ENCODE measurements around the gene BBS12. TPM values are rescaled to one million over a fixed set of nuclear protein-coding genes. Genes with fewer than 3 reads are reported as not detected.

Gene BBS12
- total and polyA plus RNA-seq, 9 of the 15 experiments (the other 6 are each of a cell fraction or from before 2014, with no cell fraction given) = 2.7 to 6.5 (median 3.3) TPM

DNA sequence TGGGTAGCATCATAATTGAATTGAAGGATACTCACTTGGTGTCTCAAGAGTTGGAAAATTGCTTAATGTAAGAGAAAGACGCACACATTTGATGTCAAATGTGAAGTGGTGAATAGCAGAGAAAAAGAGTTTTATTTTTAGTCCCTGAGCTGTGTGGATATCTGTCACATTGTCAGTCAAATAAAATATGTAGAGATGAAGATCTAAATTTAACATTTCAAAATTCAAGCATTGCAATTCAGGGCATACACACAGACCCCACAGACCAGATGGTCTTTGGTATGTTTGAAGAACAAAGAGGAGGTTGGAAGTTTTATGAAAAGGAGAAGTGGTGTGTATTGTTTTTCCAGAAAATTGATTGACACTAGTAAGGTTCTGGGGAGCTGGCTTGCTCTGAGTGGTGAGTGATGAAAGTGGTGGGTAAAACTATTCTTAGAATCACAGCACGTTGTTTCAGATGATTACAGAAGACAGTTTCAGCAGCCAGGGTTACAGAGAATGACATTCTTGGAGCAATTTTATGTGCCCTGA, 44.9 kb upstream of the BBS12 start (continued):
- no peak for TF ChIP-seq HNRNPLL (IDR thresholded peaks at IDR 0.05; ENCODE audit: low read depth, low read length, poor library complexity, severe bottlenecking)
- no peak for TF ChIP-seq GABPB1 (CRISPR knock-in tag; IDR thresholded peaks at IDR 0.05)
- TF ChIP-seq, protein P1, sequence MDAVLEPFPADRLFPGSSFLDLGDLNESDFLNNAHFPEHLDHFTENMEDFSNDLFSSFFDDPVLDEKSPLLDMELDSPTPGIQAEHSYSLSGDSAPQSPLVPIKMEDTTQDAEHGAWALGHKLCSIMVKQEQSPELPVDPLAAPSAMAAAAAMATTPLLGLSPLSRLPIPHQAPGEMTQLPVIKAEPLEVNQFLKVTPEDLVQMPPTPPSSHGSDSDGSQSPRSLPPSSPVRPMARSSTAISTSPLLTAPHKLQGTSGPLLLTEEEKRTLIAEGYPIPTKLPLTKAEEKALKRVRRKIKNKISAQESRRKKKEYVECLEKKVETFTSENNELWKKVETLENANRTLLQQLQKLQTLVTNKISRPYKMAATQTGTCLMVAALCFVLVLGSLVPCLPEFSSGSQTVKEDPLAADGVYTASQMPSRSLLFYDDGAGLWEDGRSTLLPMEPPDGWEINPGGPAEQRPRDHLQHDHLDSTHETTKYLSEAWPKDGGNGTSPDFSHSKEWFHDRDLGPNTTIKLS (IDR thresholded peaks at IDR 0.05; ENCODE audit: borderline replicate concordance, low read depth) = no peak
- TF ChIP-seq, protein P2, sequence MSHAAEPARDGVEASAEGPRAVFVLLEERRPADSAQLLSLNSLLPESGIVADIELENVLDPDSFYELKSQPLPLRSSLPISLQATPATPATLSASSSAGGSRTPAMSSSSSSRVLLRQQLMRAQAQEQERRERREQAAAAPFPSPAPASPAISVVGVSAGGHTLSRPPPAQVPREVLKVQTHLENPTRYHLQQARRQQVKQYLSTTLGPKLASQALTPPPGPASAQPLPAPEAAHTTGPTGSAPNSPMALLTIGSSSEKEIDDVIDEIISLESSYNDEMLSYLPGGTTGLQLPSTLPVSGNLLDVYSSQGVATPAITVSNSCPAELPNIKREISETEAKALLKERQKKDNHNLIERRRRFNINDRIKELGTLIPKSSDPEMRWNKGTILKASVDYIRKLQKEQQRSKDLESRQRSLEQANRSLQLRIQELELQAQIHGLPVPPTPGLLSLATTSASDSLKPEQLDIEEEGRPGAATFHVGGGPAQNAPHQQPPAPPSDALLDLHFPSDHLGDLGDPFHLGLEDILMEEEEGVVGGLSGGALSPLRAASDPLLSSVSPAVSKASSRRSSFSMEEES (CRISPR knock-in tag; IDR thresholded peaks at IDR 0.05) = no peak
- peak; percentile 90 for TF ChIP-seq CEBPG (CRISPR knock-in tag; IDR thresholded peaks at IDR 0.05)
- peak in 1 of 2 experiments; percentile 94; a peak in 2 of 4 replicates for TF ChIP-seq CEBPG (tag; conservative IDR thresholded peaks at IDR 0.05 in 1 of 2, IDR thresholded peaks at IDR 0.05 in 1 of 2)
- TF ChIP-seq BACH1 (tag; IDR thresholded peaks at IDR 0.05) = peak; percentile 58; the same call in 1 of the 2 replicates
- peak; percentile 47 for TF ChIP-seq TCF3 (CRISPR knock-in tag; IDR thresholded peaks at IDR 0.05)
- TF ChIP-seq, protein P3, sequence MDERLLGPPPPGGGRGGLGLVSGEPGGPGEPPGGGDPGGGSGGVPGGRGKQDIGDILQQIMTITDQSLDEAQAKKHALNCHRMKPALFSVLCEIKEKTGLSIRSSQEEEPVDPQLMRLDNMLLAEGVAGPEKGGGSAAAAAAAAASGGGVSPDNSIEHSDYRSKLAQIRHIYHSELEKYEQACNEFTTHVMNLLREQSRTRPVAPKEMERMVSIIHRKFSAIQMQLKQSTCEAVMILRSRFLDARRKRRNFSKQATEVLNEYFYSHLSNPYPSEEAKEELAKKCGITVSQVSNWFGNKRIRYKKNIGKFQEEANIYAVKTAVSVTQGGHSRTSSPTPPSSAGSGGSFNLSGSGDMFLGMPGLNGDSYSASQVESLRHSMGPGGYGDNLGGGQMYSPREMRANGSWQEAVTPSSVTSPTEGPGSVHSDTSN (CRISPR knock-in tag; IDR thresholded peaks at IDR 0.05; ENCODE audit: low read depth) = peak; percentile 50
- TF ChIP-seq, protein P3 (tag; conservative IDR thresholded peaks at IDR 0.05; ENCODE audit: low read depth) = peak; percentile 62
- TF ChIP-seq GATA2 (CRISPR knock-in tag; IDR thresholded peaks at IDR 0.05) = no peak
- 0 out of 2 replicates have a peak, but pooled peaks have one; percentile 17 for TF ChIP-seq SMAD4 (CRISPR knock-in tag; conservative IDR thresholded peaks at IDR 0.05)
- no peak for TF ChIP-seq NR2C1 (IDR thresholded peaks at IDR 0.05)
- TF ChIP-seq NR2C1 (tag; IDR thresholded peaks at IDR 0.05) = 0 out of 2 replicates have a peak, but pooled peaks have one; percentile 27
- TF ChIP-seq U2AF2 (optimal IDR thresholded peaks at IDR 0.05; ENCODE audit: low read depth, low read length) = no peak
- TF ChIP-seq RAD21 (CRISPR knock-in tag; conservative IDR thresholded peaks at IDR 0.05 in 1 of 2, IDR thresholded peaks at IDR 0.05 in 1 of 2) = peak in 1 of 2 experiments; percentile 12; a peak in 1 of 4 replicates
- TF ChIP-seq SRF (CRISPR knock-in tag; IDR thresholded peaks at IDR 0.05) = no peak
- TF ChIP-seq MEIS2 (IDR thresholded peaks at IDR 0.05; ENCODE audit: partially characterized antibody) = peak; percentile 95
- TF ChIP-seq, protein P4, sequence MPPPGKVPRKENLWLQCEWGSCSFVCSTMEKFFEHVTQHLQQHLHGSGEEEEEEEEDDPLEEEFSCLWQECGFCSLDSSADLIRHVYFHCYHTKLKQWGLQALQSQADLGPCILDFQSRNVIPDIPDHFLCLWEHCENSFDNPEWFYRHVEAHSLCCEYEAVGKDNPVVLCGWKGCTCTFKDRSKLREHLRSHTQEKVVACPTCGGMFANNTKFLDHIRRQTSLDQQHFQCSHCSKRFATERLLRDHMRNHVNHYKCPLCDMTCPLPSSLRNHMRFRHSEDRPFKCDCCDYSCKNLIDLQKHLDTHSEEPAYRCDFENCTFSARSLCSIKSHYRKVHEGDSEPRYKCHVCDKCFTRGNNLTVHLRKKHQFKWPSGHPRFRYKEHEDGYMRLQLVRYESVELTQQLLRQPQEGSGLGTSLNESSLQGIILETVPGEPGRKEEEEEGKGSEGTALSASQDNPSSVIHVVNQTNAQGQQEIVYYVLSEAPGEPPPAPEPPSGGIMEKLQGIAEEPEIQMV (tag; conservative IDR thresholded peaks at IDR 0.05; ENCODE audit: low read depth) = no peak

Data from K562 (cell line).